Ishikawa (cell line): ENCODE results near the gene SRP72.

Experiments used
- CEBPB ChIP-seq: IDR thresholded peaks from 2 replicates; pipeline ENCODE4 v1.6.1; 2012
- CREB1 ChIP-seq: IDR thresholded peaks from 2 replicates; pipeline ENCODE4 v1.6.1; 2012; ENCODE audit warnings: low read depth
- EGR1 ChIP-seq: IDR thresholded peaks from 2 replicates; pipeline ENCODE4 v1.6.1; 2012
- EP300 ChIP-seq: IDR thresholded peaks from 2 replicates; pipeline ENCODE4 v1.6.1; 2012; ENCODE audit warnings: borderline replicate concordance
- FOXM1 ChIP-seq: IDR thresholded peaks from 2 replicates; pipeline ENCODE4 v1.6.1; 2012; ENCODE audit warnings: low read depth, borderline replicate concordance
- RAD21 ChIP-seq: IDR thresholded peaks from 2 replicates; pipeline ENCODE4 v1.6.1; 2012; ENCODE audit warnings: low read depth
- REST ChIP-seq: IDR thresholded peaks from 2 replicates; pipeline ENCODE4 v1.6.1; 2012; ENCODE audit warnings: low read depth, mild to moderate bottlenecking
- TAF1 ChIP-seq: IDR thresholded peaks from 2 replicates; pipeline ENCODE4 v1.6.1; 2012; ENCODE audit warnings: low read depth, mild to moderate bottlenecking
- TCF12 ChIP-seq: IDR thresholded peaks from 2 replicates; pipeline ENCODE4 v1.6.1; 2012; ENCODE audit warnings: low read depth
- TEAD4 ChIP-seq: IDR thresholded peaks from 2 replicates; pipeline ENCODE4 v1.6.1; 2012
- USF1 ChIP-seq: IDR thresholded peaks from 2 replicates; pipeline ENCODE4 v1.6.1; 2012
- YY1 ChIP-seq: IDR thresholded peaks from 2 replicates; pipeline ENCODE4 v1.6.1; 2012; ENCODE audit warnings: low read depth
- ZBTB7A ChIP-seq: IDR thresholded peaks from 2 replicates; pipeline ENCODE4 v1.6.1; 2012; ENCODE audit warnings: low read depth

The SRP72 gene

GRCh38 chr4:56551516-56551915 is 84.1 kb downstream of the SRP72 start:
- TF ChIP-seq TEAD4 (no peak), EGR1 (no peak), TCF12 (no peak), EP300 (no peak), USF1 (no peak), REST (no peak), FOXM1 (no peak), TAF1 (no peak), YY1 (no peak), ZBTB7A (no peak), CREB1 (no peak), CEBPB (no peak)

- TF ChIP-seq ZBTB7A (no peak), CEBPB (no peak), EGR1 (no peak), REST (no peak), RAD21 (no peak), USF1 (no peak), FOXM1 (no peak), YY1 (no peak)
Measured at GRCh38 chr4:56552273-56552672, 84.9 kb downstream of the SRP72 start.
